ENCODE measurements around the gene PRMT2. TPM values are rescaled to one million over a fixed set of nuclear protein-coding genes. Genes with fewer than 3 reads are reported as not detected.

Gene PRMT2
- total RNA-seq, 1 donor from 2014 or later = 74.8 TPM

DNA sequence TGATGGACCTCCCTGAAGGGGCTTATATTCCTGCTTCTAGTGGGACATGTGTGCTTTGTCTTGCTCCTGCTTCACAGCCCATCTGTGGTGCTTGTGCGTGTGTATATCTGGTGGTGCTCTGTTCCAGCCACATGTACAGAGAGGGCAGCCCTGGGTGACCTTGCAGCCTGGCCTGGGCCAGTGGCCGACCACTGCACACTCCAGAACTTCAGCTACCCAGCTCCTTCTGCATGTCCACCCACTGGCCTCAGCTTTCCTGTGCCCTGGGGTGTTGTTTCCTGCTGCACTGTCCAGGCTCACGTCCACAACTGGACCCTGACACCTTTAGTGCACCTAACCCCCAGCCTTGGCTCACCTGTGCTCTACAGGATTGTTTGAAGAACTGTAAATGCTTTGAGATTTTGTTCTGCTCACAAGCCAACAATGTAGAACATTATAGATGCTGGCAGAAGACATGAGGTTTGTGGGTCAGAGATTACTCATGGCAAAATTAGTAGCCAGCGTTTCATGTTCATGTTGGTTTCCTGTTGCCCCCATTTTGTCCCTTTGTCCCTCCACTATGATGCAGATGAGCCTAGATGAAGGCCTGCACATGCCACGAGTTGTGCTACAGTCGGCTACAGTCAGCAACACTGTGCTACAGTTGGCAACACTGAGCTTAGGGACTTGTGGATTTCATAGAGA is 25.3 kb upstream of the PRMT2 start:
- H3K36me3 Mint-ChIP-seq = no peaks in the 10 kb centered on the region
- no peaks in the 10 kb centered on the region for H3K9me3 Mint-ChIP-seq
- H3K27me3 Mint-ChIP-seq = peaks cover 20% of the 10 kb centered on the region
- TF ChIP-seq, protein P1, sequence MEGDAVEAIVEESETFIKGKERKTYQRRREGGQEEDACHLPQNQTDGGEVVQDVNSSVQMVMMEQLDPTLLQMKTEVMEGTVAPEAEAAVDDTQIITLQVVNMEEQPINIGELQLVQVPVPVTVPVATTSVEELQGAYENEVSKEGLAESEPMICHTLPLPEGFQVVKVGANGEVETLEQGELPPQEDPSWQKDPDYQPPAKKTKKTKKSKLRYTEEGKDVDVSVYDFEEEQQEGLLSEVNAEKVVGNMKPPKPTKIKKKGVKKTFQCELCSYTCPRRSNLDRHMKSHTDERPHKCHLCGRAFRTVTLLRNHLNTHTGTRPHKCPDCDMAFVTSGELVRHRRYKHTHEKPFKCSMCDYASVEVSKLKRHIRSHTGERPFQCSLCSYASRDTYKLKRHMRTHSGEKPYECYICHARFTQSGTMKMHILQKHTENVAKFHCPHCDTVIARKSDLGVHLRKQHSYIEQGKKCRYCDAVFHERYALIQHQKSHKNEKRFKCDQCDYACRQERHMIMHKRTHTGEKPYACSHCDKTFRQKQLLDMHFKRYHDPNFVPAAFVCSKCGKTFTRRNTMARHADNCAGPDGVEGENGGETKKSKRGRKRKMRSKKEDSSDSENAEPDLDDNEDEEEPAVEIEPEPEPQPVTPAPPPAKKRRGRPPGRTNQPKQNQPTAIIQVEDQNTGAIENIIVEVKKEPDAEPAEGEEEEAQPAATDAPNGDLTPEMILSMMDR (conservative IDR thresholded peaks at IDR 0.05) = no peak
- no peak for DNase-seq (ENCODE audit: extremely low spot score, unreplicated experiment)
- H3K4me3 Mint-ChIP-seq = no peak overlapping the region
- H3K4me1 Mint-ChIP-seq (ENCODE audit: unreplicated experiment) = peaks cover 2% of the 10 kb centered on the region
- no peak overlapping the region for H3K27ac Mint-ChIP-seq

- TF ChIP-seq, protein P1 (conservative IDR thresholded peaks at IDR 0.05) = no peak
- H3K9me3 Mint-ChIP-seq = no peaks in the 10 kb centered on the region
- no peaks in the 10 kb centered on the region for H3K36me3 Mint-ChIP-seq
- peaks cover 24% of the 10 kb centered on the region for H3K27me3 Mint-ChIP-seq
- DNase-seq (ENCODE audit: extremely low spot score, unreplicated experiment) = no peak
- H3K27ac Mint-ChIP-seq = no peak overlapping the region
- H3K4me1 Mint-ChIP-seq (ENCODE audit: unreplicated experiment) = no peaks in the 10 kb centered on the region
- no peak overlapping the region for H3K4me3 Mint-ChIP-seq
Measured at GRCh38 chr21:46613391-46613790, 22.1 kb upstream of the PRMT2 start.

DNA sequence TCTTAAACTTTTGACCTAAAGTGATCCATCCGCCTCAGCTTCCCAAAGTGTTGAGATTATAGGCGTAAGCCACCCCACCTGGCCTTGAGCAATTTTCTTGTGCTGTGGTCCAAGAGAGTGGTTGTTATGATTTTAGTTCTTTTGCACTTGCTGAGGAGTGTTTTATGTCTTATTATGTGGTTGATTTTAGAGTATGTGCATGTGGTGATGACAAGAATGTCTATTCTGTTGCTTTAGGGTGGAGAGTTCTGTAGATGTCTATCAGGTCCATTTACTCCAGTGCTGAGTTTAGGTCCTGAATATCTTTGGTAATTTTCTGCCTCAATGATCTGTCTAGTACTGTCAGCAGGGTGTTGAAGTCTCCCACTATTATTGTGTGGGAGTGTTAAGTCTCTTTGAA is 19.4 kb upstream of the PRMT2 start:
- peaks cover 24% of the 10 kb centered on the region for H3K27me3 Mint-ChIP-seq
- H3K4me1 Mint-ChIP-seq (ENCODE audit: unreplicated experiment) = no peaks in the 10 kb centered on the region
- TF ChIP-seq, protein P1 (conservative IDR thresholded peaks at IDR 0.05) = no peak
- H3K36me3 Mint-ChIP-seq = no peaks in the 10 kb centered on the region
- H3K9me3 Mint-ChIP-seq = no peaks in the 10 kb centered on the region
- no peak overlapping the region for H3K27ac Mint-ChIP-seq
- DNase-seq (ENCODE audit: extremely low spot score, unreplicated experiment) = no peak
- no peak overlapping the region for H3K4me3 Mint-ChIP-seq

DNA sequence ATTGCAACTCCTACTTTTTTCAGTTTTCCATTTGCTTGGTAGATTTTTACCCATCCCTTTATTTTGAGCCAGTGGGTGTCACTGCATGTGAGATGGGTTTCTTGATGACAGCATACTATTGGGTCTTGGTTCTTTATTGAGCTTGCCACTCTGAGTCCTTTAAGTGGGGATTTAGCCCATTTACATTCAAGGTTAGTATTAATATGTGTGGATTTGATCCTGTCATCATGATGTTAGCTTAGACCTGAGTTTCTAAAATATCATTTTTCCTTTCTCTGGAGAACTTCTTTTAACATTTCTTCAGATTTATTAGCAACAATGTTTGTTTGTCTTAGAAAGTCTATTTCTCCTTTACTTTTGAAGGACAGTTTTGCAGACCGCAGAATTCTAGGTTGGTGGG is 18.8 kb upstream of the PRMT2 start:
- H3K4me1 Mint-ChIP-seq (ENCODE audit: unreplicated experiment) = peaks cover 5% of the 10 kb centered on the region
- no peaks in the 10 kb centered on the region for H3K36me3 Mint-ChIP-seq
- no peaks in the 10 kb centered on the region for H3K9me3 Mint-ChIP-seq
- peaks cover 24% of the 10 kb centered on the region for H3K27me3 Mint-ChIP-seq
- no peak overlapping the region for H3K27ac Mint-ChIP-seq
- no peak overlapping the region for H3K4me3 Mint-ChIP-seq
- TF ChIP-seq, protein P1 (conservative IDR thresholded peaks at IDR 0.05) = no peak
- DNase-seq (ENCODE audit: extremely low spot score, unreplicated experiment) = no peak

DNA sequence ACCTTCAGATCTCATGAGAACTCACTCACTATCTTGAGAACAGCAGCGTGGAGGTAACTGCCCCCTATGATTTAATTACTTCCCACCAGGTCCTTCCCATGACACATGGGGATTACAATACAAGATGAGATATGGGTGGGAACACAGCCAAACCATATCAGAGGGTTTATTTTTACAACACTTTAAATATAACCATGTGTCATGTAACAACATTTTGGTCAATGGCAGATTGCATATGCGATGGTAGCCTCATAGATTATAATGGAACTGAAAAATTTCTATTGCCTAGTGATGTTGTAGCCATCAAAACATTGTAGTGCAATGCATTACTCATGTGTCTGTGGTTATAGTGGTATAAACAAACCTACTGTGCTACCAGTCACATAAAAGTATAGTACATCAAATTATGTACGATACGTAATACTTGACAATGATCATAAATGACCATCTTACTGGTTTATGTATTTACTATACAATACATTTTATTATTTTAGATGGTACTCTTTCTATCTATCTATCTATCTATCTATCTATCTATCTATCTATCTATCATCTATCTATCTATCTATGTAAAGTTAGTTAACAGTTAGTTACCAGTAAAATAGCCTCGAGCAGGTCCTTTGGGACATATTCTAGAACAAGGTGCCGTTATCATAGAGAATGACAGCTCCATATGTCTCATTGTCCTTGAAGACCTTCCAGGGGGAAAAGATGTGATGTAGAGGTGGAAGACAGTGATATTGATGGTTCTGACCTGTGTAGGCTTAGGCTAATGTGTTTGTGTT is 18.0 kb upstream of the PRMT2 start:
- Mint-ChIP-seq H3K4me1 (ENCODE audit: unreplicated experiment) (peaks cover 13% of the 10 kb centered on the region), H3K4me3 (no peak overlapping the region), H3K27ac (no peak overlapping the region), H3K27me3 (peaks cover 24% of the 10 kb centered on the region), H3K9me3 (no peaks in the 10 kb centered on the region), H3K36me3 (no peaks in the 10 kb centered on the region)
- no peak for DNase-seq (ENCODE audit: extremely low spot score, unreplicated experiment)
- TF ChIP-seq, protein P1 (conservative IDR thresholded peaks at IDR 0.05) = no peak

Data from type B pancreatic cell (in vitro differentiated cells).